Testis (tissue), 5 donors: Measurements from ENCODE around the gene MMP15. TPM values are rescaled to one million over a fixed set of nuclear protein-coding genes. Genes with fewer than 3 reads are reported as not detected.
"Not testable (repeated sequence)": the region's sequence is repeated elsewhere in the genome, so short reads cannot be mapped to it uniquely, and the experiment has no call there.

Experiments
- DNase-seq: peaks from one replicate; pipeline ENCODE4 v3.0.0-alpha.2; 2019
- H3K27ac ChIP-seq, 2 donors: fragments of 200-600 bp; sonication (generic); one replicate each; pipeline ENCODE4 v1.5.1; 2019
- H3K27me3 ChIP-seq: fragments of 200-600 bp; sonication (generic); one replicate; pipeline ENCODE4 v1.5.1; 2019
- H3K36me3 ChIP-seq: fragments of 200-600 bp; sonication (generic); one replicate; pipeline ENCODE4 v1.5.1; 2017; ENCODE audit warnings: low read depth; ENCODE audit errors: missing control alignments
- H3K4me1 ChIP-seq: fragments of 200-600 bp; sonication (generic); one replicate; pipeline ENCODE4 v1.5.1; 2019
- H3K4me3 ChIP-seq, 2 donors: fragments of 200-600 bp; sonication (generic); one replicate each; pipeline ENCODE4 v1.5.1; 2017 to 2019
- H3K9me3 ChIP-seq: fragments of 200-600 bp; sonication (generic); one replicate; pipeline ENCODE4 v1.5.1; 2017
- CTCF ChIP-seq, 3 experiments: fragments of 450-650 bp in 2 of 3; fragments of 200-600 bp in 1 of 3; sonication (generic) in 1 of 3; IDR thresholded peaks; one replicate each; pipeline ENCODE4 v1.5.1; 2016 to 2019; ENCODE audit warnings: antibody characterized with exemption in 3 of 3, mild to moderate bottlenecking in 2 of 3, moderate library complexity in 1 of 3
- POLR2A ChIP-seq: fragments of 450-650 bp; IDR thresholded peaks from one replicate; pipeline ENCODE4 v1.6.1; 2017; ENCODE audit warnings: antibody characterized with exemption, mild to moderate bottlenecking, moderate library complexity
- WGBS, 2 donors: methylation state at CpG; one replicate each; pipeline ENCODE4 v1.1.5; 2018; 5-methylcytosine and 5-hydroxymethylcytosine counted together
- intact Hi-C: fragments of 100-400 bp; cut with DNase I; formaldehyde crosslinking; loops from one replicate; pipeline ENCODE4 v1.15.1; 2023; ENCODE audit warnings: low total_unique reads
- long read RNA-seq, 2 donors: transcript quantifications; one replicate each; lab custom pipeline, GENCODE V29; 2026
- polyA plus RNA-seq: library from polyadenylated mRNA; stranded (reverse); fragments of 350-450 nt; fragmentation: Illumina TruSeq; extraction: RNeasy Lipid Tissue Mini Kit (QIAGEN cat#74804); gene quantifications from one replicate; pipeline ENCODE4 v1.2.3, GENCODE V29; 2014; ENCODE audit warnings: low read depth, low replicate concordance; ENCODE audit not compliant: insufficient read depth
- total RNA-seq, 2 donors: library from RNA; depleted of rRNA; stranded (reverse); fragments of >200 nt; gene quantifications; one replicate each; pipeline ENCODE4 v1.2.3, GENCODE V29; 2016

MMP15 gene
- total RNA-seq (100 to 1,000 TPM; 194 to 300 TPM), polyA plus RNA-seq (80.6 TPM)
- long read RNA-seq, donor 1, full-length matches to known transcripts: 26 of 110 reads
- long read RNA-seq, donor 1, partial matches to known transcripts: 84 of 110 reads
- long read RNA-seq, donor 1, other reads (novel, unspliced or antisense): 0 of 110 reads
- long read RNA-seq, donor 2, full-length matches to known transcripts: 10 of 28 reads
- long read RNA-seq, donor 2, partial matches to known transcripts: 18 of 28 reads
- long read RNA-seq, donor 2, other reads (novel, unspliced or antisense): 0 of 28 reads

DNA sequence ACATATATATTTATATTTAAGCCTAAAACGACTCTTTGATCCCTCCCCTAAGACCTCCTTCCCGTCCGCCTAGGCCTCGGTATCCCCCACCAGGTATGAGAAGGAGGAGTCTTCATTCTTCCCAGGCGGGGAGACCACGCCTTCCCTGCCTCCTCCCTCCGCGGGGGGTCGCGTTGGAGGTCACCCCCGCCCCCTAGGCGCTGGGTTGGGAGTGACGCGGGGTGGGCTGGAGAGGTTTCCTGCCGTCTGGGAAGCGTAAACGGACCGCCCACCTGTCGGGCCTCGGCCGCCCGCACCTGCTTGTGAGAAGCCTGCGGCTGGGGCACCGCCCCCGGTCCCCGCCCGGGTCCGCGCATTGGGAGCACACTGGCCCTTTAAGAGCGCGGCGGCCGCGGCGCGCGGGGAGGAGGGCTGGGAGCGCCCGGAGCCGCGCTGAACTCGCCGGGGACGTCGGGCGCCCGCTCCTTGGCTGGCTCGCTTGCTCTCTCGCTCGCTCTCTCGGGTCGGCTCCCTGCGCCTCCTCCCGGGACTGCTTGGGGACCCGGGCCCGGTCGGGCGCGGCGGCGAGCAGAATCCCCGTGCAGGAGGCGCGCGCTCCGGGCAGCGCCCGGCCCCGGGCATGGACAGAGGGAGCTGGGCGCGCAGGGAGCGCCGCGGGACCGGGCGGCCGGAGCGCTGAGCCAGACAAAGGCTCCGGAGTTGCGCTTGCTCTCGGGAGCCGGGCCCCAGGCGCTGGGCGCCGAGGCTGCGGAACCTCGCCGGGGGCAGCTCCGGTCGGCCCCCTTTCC, at the start of gene MMP15:
MMP15 (plus strand) TSS at position 404 of the 788 bp plus-strand sequence. CDS start 597 bp downstream, outside the sequence.
- Histone ChIP-seq H3K36me3 (no peaks in the 10 kb centered on the region), H3K27ac (peak within 1 kb of the TSS; percentile 74 to 80), H3K4me1 (peaks cover 57% of the 10 kb centered on the region), H3K9me3 (no peaks in the 10 kb centered on the region), H3K27me3 (no peaks in the 10 kb centered on the region), H3K4me3 (peak within 1 kb of the TSS; percentile 70 to 76)
- peak; percentile 87 for DNase-seq
- WGBS, 2 donors: 1% methylated on average over 20 to 60 of the region's 90 CpGs
- TF ChIP-seq CTCF (IDR thresholded peaks at IDR 0.05): no peak
- no peak for TF ChIP-seq POLR2A
- intact Hi-C loops: loop anchor here (5.0 kb wide), 1 partner anchor 97 kb away; no protein-coding TSS in a partner anchor

DNA sequence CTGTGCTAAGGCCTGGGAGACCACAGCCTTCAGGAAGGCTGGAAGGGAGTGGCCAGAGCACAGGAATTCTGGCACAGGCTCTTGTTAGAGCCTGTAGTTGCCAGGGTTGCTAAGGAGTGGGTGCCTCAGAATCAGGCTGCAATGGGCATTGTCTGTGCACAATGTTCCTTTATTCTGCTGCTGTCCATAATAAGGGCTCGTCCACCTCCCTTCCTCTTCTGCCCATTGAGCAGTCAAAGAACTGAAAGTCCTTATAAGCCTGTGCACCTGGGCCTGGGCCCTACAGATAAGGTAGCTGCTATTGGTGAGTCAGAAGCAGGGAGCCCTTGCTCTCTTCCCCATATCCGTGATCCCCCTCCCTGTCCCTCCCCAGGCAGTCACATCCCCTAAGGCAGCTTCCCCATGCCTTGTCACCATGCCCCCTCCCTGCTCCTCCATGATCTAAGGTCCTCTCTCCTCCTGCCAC, 49.2 kb upstream of the MMP15 start:
- TF ChIP-seq CTCF (IDR thresholded peaks at IDR 0.05) (no peak), POLR2A (no peak)
- peak; percentile 55 for DNase-seq
- intact Hi-C loops: no loop called here
- H3K4me3 ChIP-seq: no peak overlapping the region
- peaks cover 6% of the 10 kb centered on the region for H3K4me1 ChIP-seq
- H3K9me3 ChIP-seq: no peaks in the 10 kb centered on the region
- H3K36me3 ChIP-seq: no peaks in the 10 kb centered on the region
- 47 to 50% methylated on average over 2 of the region's 2 CpGs for WGBS, 2 donors
- no peaks in the 10 kb centered on the region for H3K27me3 ChIP-seq
- no peak overlapping the region for H3K27ac ChIP-seq

- no peak for DNase-seq
- intact Hi-C loops: no loop called here
- Histone ChIP-seq H3K36me3 (no peaks in the 10 kb centered on the region), H3K4me1 (peaks cover 6% of the 10 kb centered on the region), H3K27ac (no peak overlapping the region), H3K9me3 (no peaks in the 10 kb centered on the region), H3K27me3 (no peaks in the 10 kb centered on the region), H3K4me3 (no peak overlapping the region)
- 65 to 88% methylated on average over 5 to 12 of the region's 12 CpGs for WGBS, 2 donors
- TF ChIP-seq POLR2A (no peak), CTCF (IDR thresholded peaks at IDR 0.05) (no peak)
Observed at GRCh38 chr16:57977418-57978069, 48.0 kb upstream of the MMP15 start.

DNA sequence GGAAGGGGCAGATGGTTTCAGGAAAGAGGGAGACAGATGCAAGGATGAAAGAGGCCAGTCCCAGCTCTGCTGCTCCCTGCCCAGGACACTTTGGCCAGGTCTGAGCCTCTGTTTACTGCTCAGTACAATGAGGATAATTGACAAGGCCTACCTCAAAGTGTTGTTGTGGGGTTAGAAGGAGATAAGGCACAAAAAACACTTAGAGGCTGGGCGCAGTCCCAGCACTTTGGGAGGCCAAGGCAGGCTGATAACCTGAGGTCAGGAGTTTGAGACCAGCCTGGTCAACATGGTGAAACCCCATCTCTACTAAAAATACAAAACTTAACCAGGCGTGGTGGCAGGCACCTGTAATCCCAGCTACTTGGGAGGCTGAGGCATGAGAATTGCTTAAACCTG, 47.5 kb upstream of the MMP15 start:
- H3K4me1 ChIP-seq, DNase-seq, H3K27me3 ChIP-seq, H3K9me3 ChIP-seq, intact Hi-C loops, H3K4me3 ChIP-seq, H3K27ac ChIP-seq, H3K36me3 ChIP-seq: not testable (repeated sequence)
- WGBS, 2 donors: 93 to 100% methylated on average over 2 of the region's 2 CpGs

DNA sequence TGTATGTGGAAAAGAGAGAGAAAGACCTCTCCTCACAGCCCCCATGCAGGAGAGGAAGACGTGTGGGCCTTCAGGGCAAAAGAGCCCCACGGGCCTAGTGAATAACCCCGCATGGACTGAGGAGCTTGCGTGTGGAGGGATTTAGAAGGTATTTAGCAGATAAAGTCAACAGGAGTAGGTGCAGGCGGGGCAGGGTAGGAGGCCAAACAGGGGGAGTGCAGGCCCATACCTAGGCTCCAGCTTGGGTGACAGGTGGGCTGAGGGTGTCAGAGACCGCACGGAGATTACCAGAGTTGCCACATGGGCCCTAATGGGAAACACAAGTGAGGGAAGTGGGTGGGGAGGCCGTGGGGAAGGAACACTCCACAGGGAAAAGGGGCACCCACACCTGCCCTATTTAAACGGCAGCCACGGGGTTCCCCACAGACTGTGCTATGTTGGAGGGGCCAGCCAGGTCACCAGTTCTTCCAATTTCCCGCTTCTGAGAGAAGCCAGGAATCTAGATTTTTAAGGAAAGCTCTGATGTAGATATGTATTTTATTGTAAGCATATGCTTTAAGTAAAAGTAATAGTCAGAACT, 46.5 kb upstream of the MMP15 start:
- intact Hi-C loops: no loop called here
- Histone ChIP-seq H3K27ac (no peak overlapping the region), H3K27me3 (no peaks in the 10 kb centered on the region), H3K36me3 (no peaks in the 10 kb centered on the region), H3K4me3 (no peak overlapping the region), H3K9me3 (no peaks in the 10 kb centered on the region), H3K4me1 (peaks cover 6% of the 10 kb centered on the region)
- TF ChIP-seq POLR2A: no peak
- no peak for TF ChIP-seq CTCF (IDR thresholded peaks at IDR 0.05)
- WGBS, 2 donors: 85 to 87% methylated on average over 11 of the region's 11 CpGs
- DNase-seq: no peak
